GM20000 (cell line): Measurements from ENCODE around the gene PVR.
A peak's percentile ranks its signal among the peaks of the same experiment; 100 is the strongest.

Source experiments
- DNase-seq: peaks from one replicate; pipeline ENCODE4 v3.0.0; 2012; ENCODE audit warnings: low spot score
- TF ChIP-seq, protein P1 (sequence below): IDR thresholded peaks from 2 replicates; pipeline ENCODE4 v1.5.1; 2012; ENCODE audit warnings: mild to moderate bottlenecking, control low read depth; ENCODE audit errors: extremely low read depth, missing control alignments

Gene PVR

DNA sequence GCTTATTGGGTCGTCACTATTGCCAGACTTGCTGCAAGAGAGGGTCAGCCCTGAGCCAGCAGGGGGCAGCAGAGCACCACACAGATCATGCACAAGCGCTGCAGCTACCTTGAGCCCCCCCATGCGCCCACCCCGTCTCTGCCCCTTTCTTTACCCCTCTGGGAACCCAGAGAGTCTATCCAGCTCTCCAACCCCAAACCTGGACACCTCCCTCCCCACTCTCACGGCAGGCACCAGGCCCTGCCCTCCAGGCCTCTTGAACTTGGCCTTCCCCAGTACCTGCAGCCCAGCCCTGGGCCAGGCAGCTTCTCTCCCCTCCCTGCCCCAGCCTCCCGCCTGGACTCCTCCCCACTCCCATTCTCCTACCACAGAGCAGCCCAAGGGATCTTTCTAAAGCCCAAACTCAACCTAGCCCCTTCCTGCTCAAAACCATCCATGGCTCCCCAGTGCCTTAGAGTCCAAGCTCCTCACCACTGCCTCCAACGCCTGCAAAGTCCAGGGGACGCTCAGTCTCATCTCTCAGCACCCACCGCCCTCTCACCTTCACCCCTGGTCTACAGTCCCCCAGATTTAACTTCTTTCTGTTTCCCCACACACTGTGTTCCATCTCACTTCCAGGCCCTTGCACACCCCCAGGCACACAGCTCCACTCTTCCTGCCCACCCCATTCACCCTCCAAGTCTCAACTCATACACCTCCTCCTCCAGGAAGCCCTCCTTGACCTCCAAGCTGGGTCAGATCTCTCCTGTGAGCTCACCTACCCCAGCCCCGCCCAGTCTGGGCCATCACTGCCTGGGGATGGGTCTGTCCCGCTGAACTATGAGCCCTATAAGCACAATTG is 45.8 kb downstream of the PVR start:
- TF ChIP-seq, protein P1, sequence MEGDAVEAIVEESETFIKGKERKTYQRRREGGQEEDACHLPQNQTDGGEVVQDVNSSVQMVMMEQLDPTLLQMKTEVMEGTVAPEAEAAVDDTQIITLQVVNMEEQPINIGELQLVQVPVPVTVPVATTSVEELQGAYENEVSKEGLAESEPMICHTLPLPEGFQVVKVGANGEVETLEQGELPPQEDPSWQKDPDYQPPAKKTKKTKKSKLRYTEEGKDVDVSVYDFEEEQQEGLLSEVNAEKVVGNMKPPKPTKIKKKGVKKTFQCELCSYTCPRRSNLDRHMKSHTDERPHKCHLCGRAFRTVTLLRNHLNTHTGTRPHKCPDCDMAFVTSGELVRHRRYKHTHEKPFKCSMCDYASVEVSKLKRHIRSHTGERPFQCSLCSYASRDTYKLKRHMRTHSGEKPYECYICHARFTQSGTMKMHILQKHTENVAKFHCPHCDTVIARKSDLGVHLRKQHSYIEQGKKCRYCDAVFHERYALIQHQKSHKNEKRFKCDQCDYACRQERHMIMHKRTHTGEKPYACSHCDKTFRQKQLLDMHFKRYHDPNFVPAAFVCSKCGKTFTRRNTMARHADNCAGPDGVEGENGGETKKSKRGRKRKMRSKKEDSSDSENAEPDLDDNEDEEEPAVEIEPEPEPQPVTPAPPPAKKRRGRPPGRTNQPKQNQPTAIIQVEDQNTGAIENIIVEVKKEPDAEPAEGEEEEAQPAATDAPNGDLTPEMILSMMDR: peak; percentile 94
- DNase-seq: peak; percentile 71

DNA sequence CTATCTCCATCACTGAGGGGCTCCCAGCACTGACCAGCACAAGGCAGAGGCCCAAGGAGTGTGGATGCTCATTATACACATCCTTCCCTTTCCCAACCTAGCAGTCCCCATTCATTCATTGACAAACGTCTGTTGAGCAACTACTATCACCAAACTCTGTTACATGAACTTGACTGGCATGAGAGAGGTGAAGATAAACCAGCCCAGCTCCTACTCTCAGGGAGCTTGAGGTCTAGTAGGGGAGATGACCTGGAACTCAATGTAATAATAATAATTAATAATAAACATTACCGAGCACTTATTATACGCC is 46.4 kb downstream of the PVR start:
- DNase-seq: no peak
- TF ChIP-seq, protein P1: no peak

DNA sequence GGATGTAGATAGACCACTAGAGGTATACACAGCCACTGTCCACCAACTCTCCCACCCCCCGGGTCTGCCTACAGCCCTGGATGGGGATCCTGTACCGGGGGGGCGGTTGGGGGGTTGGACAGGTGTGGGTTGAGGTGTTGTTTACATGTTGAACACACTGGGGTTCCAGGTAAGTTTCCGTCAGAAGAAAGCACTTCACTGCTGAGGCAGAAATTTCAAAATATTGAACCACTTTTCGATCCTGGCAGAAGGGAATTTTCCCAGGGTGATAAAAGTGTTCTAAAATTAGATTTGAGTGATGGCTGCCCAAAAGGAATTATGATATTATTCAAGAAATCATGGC is 48.6 kb downstream of the PVR start:
- DNase-seq: no peak
- TF ChIP-seq, protein P1: no peak

DNA sequence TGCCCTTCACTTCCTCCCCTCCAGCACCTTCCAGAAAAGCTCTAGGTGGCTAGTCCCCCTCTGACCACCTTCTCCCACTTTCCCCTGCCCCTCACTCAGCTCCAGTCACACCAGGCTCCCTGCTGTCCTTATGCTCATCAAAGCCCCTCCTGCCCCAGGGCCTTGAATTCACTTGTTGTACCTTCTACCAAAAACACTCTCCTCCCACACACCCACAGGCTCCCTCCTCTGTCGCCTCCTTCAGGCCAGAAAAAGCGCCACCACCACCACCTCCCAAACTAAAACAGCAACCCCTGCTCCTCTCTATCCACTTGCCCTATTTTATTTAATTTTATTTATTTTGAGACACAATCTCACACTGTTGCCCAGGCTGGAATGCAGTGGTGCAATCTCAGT is 50.5 kb downstream of the PVR start:
- TF ChIP-seq, protein P1: peak; percentile 32
- DNase-seq: no peak

DNA sequence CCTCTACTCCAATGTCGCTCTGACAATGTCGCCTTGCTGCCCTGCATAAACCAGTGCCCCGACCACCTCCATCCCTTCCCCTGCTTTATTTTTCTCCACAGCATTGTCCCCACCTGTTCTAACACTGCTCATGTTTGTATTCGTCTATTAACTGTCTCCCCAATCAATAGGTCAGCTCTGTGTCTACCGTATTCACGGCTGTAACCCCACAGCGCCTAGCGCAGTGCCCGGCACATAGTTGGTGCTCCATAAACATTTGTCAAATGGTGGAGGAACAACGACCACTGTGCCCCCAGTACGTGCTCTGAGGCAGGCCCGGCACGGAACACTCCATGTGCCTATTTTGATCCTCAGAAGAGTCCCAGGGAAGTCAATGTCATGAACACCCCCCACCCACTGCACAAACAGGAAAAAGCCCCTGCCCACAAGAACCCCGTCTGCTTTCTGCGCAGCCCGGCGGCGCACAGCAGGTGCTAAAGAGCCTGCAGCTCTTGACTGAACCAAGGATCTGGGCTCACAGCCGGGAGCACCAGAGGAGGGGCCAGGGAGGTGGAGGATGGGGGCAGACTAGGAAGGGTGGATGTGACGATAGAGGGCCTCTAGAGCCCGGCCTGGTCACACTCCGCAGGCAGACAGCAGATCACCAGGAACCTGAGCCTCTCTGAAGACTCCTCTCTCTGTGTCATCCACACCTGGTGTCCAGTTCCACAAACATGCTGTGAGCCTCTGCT is 53.4 kb downstream of the PVR start:
- DNase-seq: no peak
- TF ChIP-seq, protein P1: no peak

DNA sequence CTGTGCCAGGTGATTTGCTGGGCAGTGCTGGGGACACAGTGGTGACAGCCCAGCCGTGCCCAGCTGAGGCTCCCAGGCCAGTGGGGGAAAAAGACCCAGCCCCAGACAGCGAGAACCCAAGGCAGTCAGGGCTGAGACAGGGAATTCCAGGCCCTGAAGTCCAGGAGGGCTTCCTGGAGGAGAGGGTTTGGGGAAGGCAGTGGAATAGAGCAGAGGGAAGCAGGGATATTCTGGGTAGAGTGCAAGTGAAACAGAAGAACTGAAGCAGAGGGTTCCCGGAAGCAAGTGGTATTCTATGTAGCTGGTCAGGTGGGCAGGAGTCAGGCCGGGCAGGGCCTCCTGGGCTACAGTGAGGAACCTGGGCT is 53.9 kb downstream of the PVR start:
- TF ChIP-seq, protein P1: no peak
- DNase-seq: no peak

DNA sequence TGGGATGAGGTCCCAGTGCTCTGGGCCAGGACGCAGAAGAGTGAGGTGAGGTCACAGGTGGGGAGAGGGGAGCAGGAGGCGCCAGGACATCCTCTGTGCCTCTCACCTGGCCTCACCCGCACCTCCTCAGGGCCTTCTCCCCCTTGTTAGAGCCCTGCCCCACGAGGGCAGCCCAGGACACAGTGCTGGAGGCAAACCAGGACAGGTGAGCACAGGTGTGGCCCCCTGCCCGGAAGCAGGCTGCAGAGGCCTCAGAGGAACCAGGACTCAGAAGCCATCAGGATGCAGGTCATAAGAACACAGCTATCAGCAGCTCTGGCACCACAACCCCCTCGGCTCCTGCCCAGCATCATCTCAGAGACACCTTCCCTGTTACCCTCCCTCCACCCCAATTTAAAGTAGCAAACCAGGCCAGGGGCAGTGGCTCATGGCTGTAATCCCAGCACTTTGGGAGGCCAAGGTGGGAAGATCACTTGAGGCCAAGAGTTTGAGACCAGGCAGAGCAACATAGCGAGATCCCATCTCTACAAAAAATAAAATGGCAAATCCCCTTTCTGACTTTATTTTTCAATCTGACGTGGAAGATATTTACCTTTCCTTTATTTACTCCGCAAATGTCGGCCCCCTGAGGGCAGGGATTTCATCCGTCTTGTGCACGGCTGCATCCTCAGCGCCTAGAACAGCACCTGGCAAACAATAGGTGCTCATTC is 54.9 kb downstream of the PVR start, which contains the start of gene CEACAM16:
TSS of gene CEACAM16 (plus strand) at position 660 of the 710 bp plus-strand sequence. CDS start 2,306 bp downstream, outside the sequence.
- TF ChIP-seq, protein P1: no peak
- DNase-seq: no peak
